Stomach (tissue), 4 donors: ENCODE data around the gene STX10.

ENCODE experiments used
- CTCF ChIP-seq, 7 experiments: fragments of 450-650 bp in 4 of 7; fragments of 200-600 bp in 3 of 7; sonication (generic) in 3 of 7; IDR thresholded peaks; one replicate each; pipeline ENCODE4 v1.5.1; 2016 to 2019; ENCODE audit warnings: antibody characterized with exemption in 7 of 7, control low read depth in 2 of 7, mild to moderate bottlenecking in 1 of 7
- EP300 ChIP-seq: sonication (generic); formaldehyde crosslinking; IDR thresholded peaks from one replicate; pipeline ENCODE4 v1.6.1; 2017; ENCODE audit warnings: antibody characterized with exemption
- POLR2A ChIP-seq, 4 donors: fragments of 450-650 bp; IDR thresholded peaks; one replicate each; pipeline ENCODE4 v1.6.1; 2016; ENCODE audit warnings: antibody characterized with exemption in 4 of 4, control low read depth in 2 of 4, mild to moderate bottlenecking in 1 of 4, moderate library complexity in 1 of 4
- POLR2AphosphoS5 ChIP-seq, 3 donors: sonication (generic); formaldehyde crosslinking; IDR thresholded peaks; one replicate each; pipeline ENCODE4 v1.6.1; 2016; ENCODE audit warnings: antibody characterized with exemption in 3 of 3

- TF ChIP-seq EP300, result no peak
- no peak for TF ChIP-seq POLR2A (IDR thresholded peaks at IDR 0.05)
- TF ChIP-seq CTCF (IDR thresholded peaks at IDR 0.05), result no peak
- TF ChIP-seq POLR2AphosphoS5 (IDR thresholded peaks at IDR 0.05), result no peak
These were observed 29.4 kb downstream of the STX10 start for GRCh38 chr19:13120817-13121216.
